Esophagus squamous epithelium (tissue), 5 donors: ENCODE data around the gene HNF1B. TPM values are rescaled to one million over a fixed set of nuclear protein-coding genes. Genes with fewer than 3 reads are reported as not detected.
"Not testable (repeated sequence)": the region's sequence is repeated elsewhere in the genome, so short reads cannot be mapped to it uniquely, and the experiment has no call there.

Source experiments
- DNase-seq: peaks from one replicate; lab custom pipeline; 2025; lab: John Stamatoyannopoulos, UW
- H3K27ac ChIP-seq, 4 donors: fragments of 200-600 bp; sonication (generic); one replicate each; pipeline ENCODE4 v1.5.1; 2016 to 2019; ENCODE audit warnings: mild to moderate bottlenecking in 1 of 4
- H3K27me3 ChIP-seq, 4 donors: fragments of 200-600 bp; sonication (generic); 1 replicate in 3 of 4; 2 replicates in 1 of 4; pipeline versions ENCODE4 v1.5.1 to v1.6.0; 2017 to 2021; ENCODE audit warnings: antibody characterized with exemption in 1 of 4
- H3K36me3 ChIP-seq, 3 donors: fragments of 200-600 bp; sonication (generic); one replicate each; pipeline ENCODE4 v1.5.1; 2016 to 2019
- H3K4me1 ChIP-seq, 3 donors: fragments of 200-600 bp; sonication (generic); one replicate each; pipeline ENCODE4 v1.5.1; 2017 to 2019
- H3K4me3 ChIP-seq, 4 donors: fragments of 200-600 bp; sonication (generic); 1 replicate in 3 of 4; 2 replicates in 1 of 4; pipeline ENCODE4 v1.5.1; 2016 to 2019; ENCODE audit warnings: mild to moderate bottlenecking in 2 of 4, moderate library complexity in 1 of 4
- H3K9me3 ChIP-seq, 3 donors: fragments of 200-600 bp; sonication (generic); one replicate each; pipeline ENCODE4 v1.5.1; 2016 to 2019
- CTCF ChIP-seq, 6 experiments: fragments of 450-650 bp in 4 of 6; fragments of 200-600 bp in 2 of 6; sonication (generic) in 2 of 6; IDR thresholded peaks; one replicate each; pipeline ENCODE4 v1.5.1; 2016 to 2019; ENCODE audit warnings: antibody characterized with exemption in 6 of 6, mild to moderate bottlenecking in 4 of 6, moderate library complexity in 4 of 6
- POLR2A ChIP-seq, 4 donors: fragments of 450-650 bp; IDR thresholded peaks; one replicate each; pipeline ENCODE4 v1.6.1; 2017; ENCODE audit warnings: antibody characterized with exemption in 4 of 4, mild to moderate bottlenecking in 4 of 4, moderate library complexity in 3 of 4
- WGBS, 2 donors: methylation state at CpG; one replicate each; pipeline ENCODE4 v1.1.5; 2018; 5-methylcytosine and 5-hydroxymethylcytosine counted together
- intact Hi-C: fragments of 100-400 bp; cut with DNase I; formaldehyde crosslinking; loops from one replicate; pipeline ENCODE4 v1.15.0; 2022
- total RNA-seq, 4 donors: library from RNA; depleted of rRNA; stranded (reverse); fragments of >200 nt; gene quantifications; one replicate each; pipeline ENCODE4 v1.1.0, GENCODE V29; 2016
- donor health status: DM: yes; HTN: yes; CAD: no.

The HNF1B gene
- total RNA-seq, 4 donors from 2014 or later: not detected

GRCh38 chr17:37789021-37789565 lies 44.2 kb upstream of the HNF1B start:
- intact Hi-C loops: no loop called here
- 44 to 51% methylated on average over 5 of the region's 5 CpGs for WGBS, 2 donors
- H3K27ac ChIP-seq: no peak overlapping the region
- no peaks in the 10 kb centered on the region for H3K4me1 ChIP-seq
- no peak overlapping the region for H3K4me3 ChIP-seq
- H3K27me3 ChIP-seq: peaks cover 0 to 77% (median 0%) of the 10 kb centered on the region in 4 donors
- no peak for DNase-seq
- no peaks in the 10 kb centered on the region for H3K9me3 ChIP-seq
- H3K36me3 ChIP-seq: no peaks in the 10 kb centered on the region
- TF ChIP-seq POLR2A (IDR thresholded peaks at IDR 0.05): no peak
- no peak for TF ChIP-seq CTCF (IDR thresholded peaks at IDR 0.05)

- 94 to 100% methylated on average over 1 of the region's 1 CpG for WGBS, 2 donors
- no peaks in the 10 kb centered on the region for H3K36me3 ChIP-seq
- DNase-seq: no peak
- TF ChIP-seq POLR2A (IDR thresholded peaks at IDR 0.05) (no peak), CTCF (IDR thresholded peaks at IDR 0.05) (no peak)
- no peaks in the 10 kb centered on the region for H3K9me3 ChIP-seq
- intact Hi-C loops: no loop called here
- H3K27ac ChIP-seq: no peak overlapping the region
- H3K4me1 ChIP-seq: no peaks in the 10 kb centered on the region
- H3K4me3 ChIP-seq: no peak overlapping the region
- H3K27me3 ChIP-seq: peaks cover 0 to 74% (median 0%) of the 10 kb centered on the region in 4 donors
These were observed 43.7 kb upstream of the HNF1B start for GRCh38 chr17:37788526-37788925.

- no peaks in the 10 kb centered on the region for H3K36me3 ChIP-seq
- intact Hi-C loops: no loop called here
- H3K4me1 ChIP-seq: no peaks in the 10 kb centered on the region
- no peak overlapping the region for H3K4me3 ChIP-seq
- WGBS, 2 donors: 37% methylated on average over 5 to 6 of the region's 8 CpGs
- TF ChIP-seq POLR2A (IDR thresholded peaks at IDR 0.05) (no peak), CTCF (IDR thresholded peaks at IDR 0.05) (no peak)
- DNase-seq: no peak
- peaks cover 0 to 66% (median 0%) of the 10 kb centered on the region in 4 donors for H3K27me3 ChIP-seq
- H3K9me3 ChIP-seq: no peaks in the 10 kb centered on the region
- H3K27ac ChIP-seq: no peak overlapping the region
These were observed 42.3 kb upstream of the HNF1B start for GRCh38 chr17:37787055-37787757.

GRCh38 chr17:37786481-37786880 lies 41.6 kb upstream of the HNF1B start:
- no peak for DNase-seq
- H3K4me1 ChIP-seq: no peaks in the 10 kb centered on the region
- WGBS, 2 donors: 79 to 88% methylated on average over 2 of the region's 2 CpGs
- peaks cover 0 to 59% (median 0%) of the 10 kb centered on the region in 4 donors for H3K27me3 ChIP-seq
- no peak overlapping the region for H3K4me3 ChIP-seq
- no peak for TF ChIP-seq POLR2A (IDR thresholded peaks at IDR 0.05)
- H3K36me3 ChIP-seq: no peaks in the 10 kb centered on the region
- H3K9me3 ChIP-seq: no peaks in the 10 kb centered on the region
- no peak overlapping the region for H3K27ac ChIP-seq
- intact Hi-C loops: no loop called here

GRCh38 chr17:37782460-37782859 lies 37.6 kb upstream of the HNF1B start:
- H3K36me3 ChIP-seq, intact Hi-C loops: not testable (repeated sequence)

GRCh38 chr17:37781451-37781850 lies 36.6 kb upstream of the HNF1B start:
- Histone ChIP-seq H3K27ac (no peak overlapping the region), H3K9me3 (no peaks in the 10 kb centered on the region), H3K27me3 (peaks cover 0 to 17% (median 0%) of the 10 kb centered on the region in 4 donors), H3K36me3 (no peaks in the 10 kb centered on the region), H3K4me3 (no peak overlapping the region), H3K4me1 (no peaks in the 10 kb centered on the region)
- DNase-seq: no peak
- 61 to 77% methylated on average over 2 of the region's 2 CpGs for WGBS, 2 donors
- intact Hi-C loops: no loop called here
- TF ChIP-seq POLR2A (IDR thresholded peaks at IDR 0.05) (no peak), CTCF (IDR thresholded peaks at IDR 0.05) (no peak)

More at GRCh38 chr17:37782460-37782859, 37.6 kb upstream of the HNF1B start:
- WGBS, 2 donors: 77 to 92% methylated on average over 1 of the region's 1 CpG
- not testable (repeated sequence) for H3K9me3 ChIP-seq, H3K27ac ChIP-seq, H3K4me1 ChIP-seq, H3K4me3 ChIP-seq, DNase-seq
- peaks cover 0 to 27% (median 0%) of the 10 kb centered on the region in 4 donors for H3K27me3 ChIP-seq
